ENCODE measurements around the gene HNRNPC.

Gene HNRNPC

DNA sequence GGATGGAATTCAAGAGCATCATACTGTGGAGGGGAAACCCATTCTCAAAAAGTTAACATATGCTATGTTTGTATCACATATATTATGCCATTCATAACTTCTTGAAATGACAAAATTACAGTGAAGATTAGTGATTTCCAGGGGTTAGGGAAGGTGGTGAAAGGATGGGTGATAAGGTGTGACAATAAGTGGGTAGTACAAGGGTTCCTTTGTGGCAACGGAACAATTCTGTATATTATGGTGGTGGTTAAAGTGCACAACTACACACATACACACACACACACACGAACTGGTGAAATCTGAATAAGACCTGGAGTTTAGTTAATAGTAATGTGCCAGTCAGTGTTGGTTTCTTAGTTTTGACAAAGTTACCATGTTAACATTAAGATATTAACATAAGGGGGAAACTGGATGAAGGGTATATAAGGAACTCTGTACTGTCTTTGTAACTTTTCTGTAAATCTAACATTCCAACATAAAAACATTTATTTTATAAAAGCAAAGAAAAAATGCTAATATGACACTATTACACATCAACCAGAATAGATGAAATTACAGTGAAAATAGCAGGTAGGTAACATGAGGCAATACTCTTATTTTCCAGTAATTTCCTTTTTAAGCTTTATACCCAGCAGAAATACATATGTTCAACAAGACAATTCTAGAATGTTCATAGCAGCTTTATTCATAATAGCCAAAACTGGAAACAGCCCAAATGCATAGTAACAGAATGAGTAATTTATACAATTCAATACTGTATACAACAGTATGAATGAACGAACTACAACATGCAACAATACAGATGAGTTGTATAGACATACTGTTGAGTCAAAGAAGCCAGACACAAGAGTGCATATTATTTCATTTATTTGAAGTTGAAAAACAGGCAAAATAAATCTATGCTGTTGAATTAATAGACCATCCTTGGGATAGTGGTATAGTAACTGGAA is 69.4 kb downstream of the HNRNPC start:
- Histone ChIP-seq H3K9me3 (ENCODE audit: insufficient read depth, low read length) (no peaks in the 10 kb centered on the region), H3K36me3 (ENCODE audit: low read length) (no peaks in the 10 kb centered on the region), H2AFZ (ENCODE audit: low read depth, low read length, severe bottlenecking) (no peak overlapping the region), H3K27me3 (ENCODE audit: low read length) (no peaks in the 10 kb centered on the region), H3K9me2 (replicated peaks; ENCODE audit: insufficient read depth, low read length) (no peaks in the 10 kb centered on the region), H3K79me2 (ENCODE audit: insufficient read depth, low read length) (no peaks in the 10 kb centered on the region), H4K20me1 (ENCODE audit: low read depth, low read length) (no peaks in the 10 kb centered on the region), H3K4me3 (ENCODE audit: insufficient read depth, low read length, poor library complexity, severe bottlenecking) (no peak overlapping the region), H3K9ac (ENCODE audit: low read length) (no peak overlapping the region), H3F3A (ENCODE audit: insufficient read depth) (peaks cover 55% of the 10 kb centered on the region), H3K27ac (ENCODE audit: low read depth, low read length) (no peak overlapping the region), H3K4me2 (ENCODE audit: low read depth, low read length, poor library complexity, severe bottlenecking) (no peak overlapping the region)
- TF ChIP-seq EZH2phosphoT487 (conservative IDR thresholded peaks at IDR 0.05; ENCODE audit: low read length): no peak
- TF ChIP-seq, protein P1, sequence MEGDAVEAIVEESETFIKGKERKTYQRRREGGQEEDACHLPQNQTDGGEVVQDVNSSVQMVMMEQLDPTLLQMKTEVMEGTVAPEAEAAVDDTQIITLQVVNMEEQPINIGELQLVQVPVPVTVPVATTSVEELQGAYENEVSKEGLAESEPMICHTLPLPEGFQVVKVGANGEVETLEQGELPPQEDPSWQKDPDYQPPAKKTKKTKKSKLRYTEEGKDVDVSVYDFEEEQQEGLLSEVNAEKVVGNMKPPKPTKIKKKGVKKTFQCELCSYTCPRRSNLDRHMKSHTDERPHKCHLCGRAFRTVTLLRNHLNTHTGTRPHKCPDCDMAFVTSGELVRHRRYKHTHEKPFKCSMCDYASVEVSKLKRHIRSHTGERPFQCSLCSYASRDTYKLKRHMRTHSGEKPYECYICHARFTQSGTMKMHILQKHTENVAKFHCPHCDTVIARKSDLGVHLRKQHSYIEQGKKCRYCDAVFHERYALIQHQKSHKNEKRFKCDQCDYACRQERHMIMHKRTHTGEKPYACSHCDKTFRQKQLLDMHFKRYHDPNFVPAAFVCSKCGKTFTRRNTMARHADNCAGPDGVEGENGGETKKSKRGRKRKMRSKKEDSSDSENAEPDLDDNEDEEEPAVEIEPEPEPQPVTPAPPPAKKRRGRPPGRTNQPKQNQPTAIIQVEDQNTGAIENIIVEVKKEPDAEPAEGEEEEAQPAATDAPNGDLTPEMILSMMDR (IDR thresholded peaks at IDR 0.05; ENCODE audit: insufficient read depth, low read length, poor library complexity, severe bottlenecking): no peak

DNA sequence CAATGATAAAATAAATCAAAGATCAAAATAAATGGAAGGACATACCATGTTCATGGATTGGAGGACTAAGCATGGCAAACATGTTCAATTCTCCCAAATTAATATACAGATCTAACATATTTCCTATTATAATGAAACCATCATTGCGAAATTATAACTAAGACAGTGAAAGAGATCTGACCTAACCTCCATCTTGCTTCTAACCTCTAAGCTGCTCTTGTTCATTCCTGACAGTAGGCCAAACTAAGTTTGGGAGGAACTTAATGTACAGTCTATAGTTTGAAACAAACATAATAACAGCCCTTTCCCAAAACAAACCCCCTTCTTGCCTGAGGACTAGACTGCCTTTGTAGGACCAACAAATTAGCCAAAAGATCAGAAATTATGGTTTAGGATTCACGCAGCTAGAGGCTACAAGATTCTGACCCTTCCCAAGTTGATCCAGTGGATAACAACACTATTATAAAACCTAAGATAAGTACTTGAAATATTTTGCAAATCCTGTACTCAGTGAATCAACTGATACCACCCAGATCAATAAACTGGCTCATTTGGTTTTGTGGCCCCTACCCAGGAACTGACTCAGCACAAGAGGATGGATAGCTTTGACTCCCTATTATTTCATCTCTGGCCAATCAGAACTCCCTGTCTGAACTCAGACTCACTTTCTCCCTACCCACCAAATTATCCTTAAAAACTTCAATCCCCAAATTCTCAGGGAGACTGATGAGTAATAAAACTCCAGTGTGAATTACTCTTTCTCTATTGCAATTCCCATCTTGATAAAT is 71.6 kb downstream of the HNRNPC start:
- no peaks in the 10 kb centered on the region for H4K20me1 ChIP-seq (ENCODE audit: low read depth, low read length)
- H3K9me3 ChIP-seq (ENCODE audit: insufficient read depth, low read length): no peaks in the 10 kb centered on the region
- H3K79me2 ChIP-seq (ENCODE audit: insufficient read depth, low read length): no peaks in the 10 kb centered on the region
- H3K27me3 ChIP-seq (ENCODE audit: low read length): no peaks in the 10 kb centered on the region
- no peak overlapping the region for H2AFZ ChIP-seq (ENCODE audit: low read depth, low read length, severe bottlenecking)
- H3F3A ChIP-seq (ENCODE audit: insufficient read depth): peaks cover 33% of the 10 kb centered on the region
- TF ChIP-seq, protein P1 (IDR thresholded peaks at IDR 0.05; ENCODE audit: insufficient read depth, low read length, poor library complexity, severe bottlenecking): no peak
- TF ChIP-seq EZH2phosphoT487 (conservative IDR thresholded peaks at IDR 0.05; ENCODE audit: low read length): no peak
- H3K4me2 ChIP-seq (ENCODE audit: low read depth, low read length, poor library complexity, severe bottlenecking): no peak overlapping the region
- no peaks in the 10 kb centered on the region for H3K36me3 ChIP-seq (ENCODE audit: low read length)
- H3K9me2 ChIP-seq (replicated peaks; ENCODE audit: insufficient read depth, low read length): no peaks in the 10 kb centered on the region
- no peak overlapping the region for H3K4me3 ChIP-seq (ENCODE audit: insufficient read depth, low read length, poor library complexity, severe bottlenecking)
- H3K9ac ChIP-seq (ENCODE audit: low read length): no peak overlapping the region
- H3K27ac ChIP-seq (ENCODE audit: low read depth, low read length): no peak overlapping the region

DNA sequence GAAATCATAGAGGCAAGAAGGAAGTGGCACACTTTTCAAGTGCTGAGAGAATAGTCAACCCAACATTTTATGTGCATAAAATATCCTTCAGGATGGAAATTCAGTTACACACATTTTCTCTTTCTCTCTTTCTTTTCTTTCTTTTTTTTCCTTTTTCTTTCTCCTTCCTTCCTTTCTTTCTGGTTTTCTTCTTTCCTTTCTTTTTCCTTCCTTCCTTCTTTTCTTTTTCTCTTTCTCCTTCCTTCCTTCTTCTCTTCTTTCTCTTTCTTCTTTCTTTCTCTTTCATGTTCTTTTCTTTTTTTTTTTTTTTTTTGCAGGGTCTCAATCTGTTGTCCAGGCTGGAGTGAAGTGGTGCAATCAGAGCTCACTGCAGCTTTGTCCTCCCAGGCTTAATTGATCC is 74.6 kb downstream of the HNRNPC start:
- no peak overlapping the region for H3K9ac ChIP-seq (ENCODE audit: low read length)
- H4K20me1 ChIP-seq (ENCODE audit: low read depth, low read length): no peaks in the 10 kb centered on the region
- no peaks in the 10 kb centered on the region for H3K79me2 ChIP-seq (ENCODE audit: insufficient read depth, low read length)
- H3K4me3 ChIP-seq (ENCODE audit: insufficient read depth, low read length, poor library complexity, severe bottlenecking): no peak overlapping the region
- H2AFZ ChIP-seq (ENCODE audit: low read depth, low read length, severe bottlenecking): no peak overlapping the region
- H3K36me3 ChIP-seq (ENCODE audit: low read length): no peaks in the 10 kb centered on the region
- no peak overlapping the region for H3K4me2 ChIP-seq (ENCODE audit: low read depth, low read length, poor library complexity, severe bottlenecking)
- no peaks in the 10 kb centered on the region for H3K9me3 ChIP-seq (ENCODE audit: insufficient read depth, low read length)
- no peak overlapping the region for H3K27ac ChIP-seq (ENCODE audit: low read depth, low read length)
- peaks cover 4% of the 10 kb centered on the region; the same call in 1 of the 2 replicates for H3F3A ChIP-seq (ENCODE audit: insufficient read depth)
- TF ChIP-seq EZH2phosphoT487 (conservative IDR thresholded peaks at IDR 0.05; ENCODE audit: low read length): no peak
- TF ChIP-seq, protein P1 (IDR thresholded peaks at IDR 0.05; ENCODE audit: insufficient read depth, low read length, poor library complexity, severe bottlenecking): no peak
- no peaks in the 10 kb centered on the region for H3K9me2 ChIP-seq (replicated peaks; ENCODE audit: insufficient read depth, low read length)
- no peaks in the 10 kb centered on the region for H3K27me3 ChIP-seq (ENCODE audit: low read length)

All from SU-DHL-6 (cell line).